Left ventricle myocardium inferior (tissue), 1 donor: ENCODE results near the gene CNOT8. TPM values are rescaled to one million over a fixed set of nuclear protein-coding genes. Genes with fewer than 3 reads are reported as not detected.
A peak's percentile ranks its signal among the peaks of the same experiment; 100 is the strongest.

Experiments
- DNase-seq: peaks from one replicate; pipeline ENCODE4 v3.0.0-alpha.2; 2020
- H3K27ac ChIP-seq: fragments of 200-600 bp; replicated peaks from 2 replicates; pipeline ENCODE4 v1.8.0; 2021
- H3K27me3 ChIP-seq: fragments of 200-600 bp; 2 replicates; pipeline ENCODE4 v1.8.0; 2021; ENCODE audit warnings: low read depth
- H3K36me3 ChIP-seq: fragments of 200-600 bp; 2 replicates; pipeline ENCODE4 v1.8.0; 2021
- H3K4me1 ChIP-seq: fragments of 200-600 bp; 2 replicates; pipeline ENCODE4 v1.8.0; 2021
- H3K4me3 ChIP-seq: fragments of 200-600 bp; 2 replicates; pipeline ENCODE4 v1.8.0; 2021; ENCODE audit warnings: mild to moderate bottlenecking, moderate library complexity
- H3K9me3 ChIP-seq: fragments of 200-600 bp; replicated peaks from 2 replicates; pipeline ENCODE4 v1.8.0; 2021
- intact Hi-C: fragments of 100-400 bp; cut with micrococcal nuclease; formaldehyde crosslinking; loops from one replicate; pipeline ENCODE4 v1.11.0; 2022
- total RNA-seq: library from RNA; stranded (reverse); fragmentation: NEBNext Ultra II Directional; extraction: Animal tissue kit (Norgen Biotek cat#: 25700); gene quantifications from one replicate; pipeline ENCODE4 v1.2.1, GENCODE V29; 2021
- TF ChIP-seq, protein P1 (sequence below): fragments of 200-600 bp; IDR thresholded peaks from 2 replicates; pipeline ENCODE4 v1.8.0; 2021; ENCODE audit warnings: antibody characterized with exemption, mild to moderate bottlenecking, borderline replicate concordance
- donor health status: DM: no; HTN: yes; CAD: no; lungs with severe emphysema.

CNOT8 gene
- total RNA-seq, 1 donor from 2014 or later, result 23.3 TPM

DNA sequence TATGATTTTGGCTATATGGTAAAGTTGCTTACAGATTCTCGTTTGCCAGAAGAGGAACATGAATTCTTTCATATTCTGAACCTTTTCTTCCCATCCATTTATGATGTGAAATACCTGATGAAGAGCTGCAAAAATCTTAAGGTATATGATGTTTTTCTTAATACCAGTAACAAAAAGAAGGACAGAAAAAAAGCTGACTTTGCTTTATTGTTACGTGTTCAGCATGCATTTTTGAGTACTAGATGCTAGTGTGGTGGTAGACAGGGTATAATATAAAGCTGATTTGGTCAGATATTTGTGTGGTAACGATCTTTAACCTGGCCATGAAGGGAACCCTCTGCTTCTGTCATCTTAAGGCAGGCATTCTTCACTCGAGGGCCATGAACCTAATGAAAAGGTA is 13.3 kb downstream of the CNOT8 start:
- H3K4me1 ChIP-seq, result peaks cover 18% of the 10 kb centered on the region
- no peak for DNase-seq
- H3K27me3 ChIP-seq, result no peaks in the 10 kb centered on the region
- no peak overlapping the region for H3K4me3 ChIP-seq
- TF ChIP-seq, protein P1, sequence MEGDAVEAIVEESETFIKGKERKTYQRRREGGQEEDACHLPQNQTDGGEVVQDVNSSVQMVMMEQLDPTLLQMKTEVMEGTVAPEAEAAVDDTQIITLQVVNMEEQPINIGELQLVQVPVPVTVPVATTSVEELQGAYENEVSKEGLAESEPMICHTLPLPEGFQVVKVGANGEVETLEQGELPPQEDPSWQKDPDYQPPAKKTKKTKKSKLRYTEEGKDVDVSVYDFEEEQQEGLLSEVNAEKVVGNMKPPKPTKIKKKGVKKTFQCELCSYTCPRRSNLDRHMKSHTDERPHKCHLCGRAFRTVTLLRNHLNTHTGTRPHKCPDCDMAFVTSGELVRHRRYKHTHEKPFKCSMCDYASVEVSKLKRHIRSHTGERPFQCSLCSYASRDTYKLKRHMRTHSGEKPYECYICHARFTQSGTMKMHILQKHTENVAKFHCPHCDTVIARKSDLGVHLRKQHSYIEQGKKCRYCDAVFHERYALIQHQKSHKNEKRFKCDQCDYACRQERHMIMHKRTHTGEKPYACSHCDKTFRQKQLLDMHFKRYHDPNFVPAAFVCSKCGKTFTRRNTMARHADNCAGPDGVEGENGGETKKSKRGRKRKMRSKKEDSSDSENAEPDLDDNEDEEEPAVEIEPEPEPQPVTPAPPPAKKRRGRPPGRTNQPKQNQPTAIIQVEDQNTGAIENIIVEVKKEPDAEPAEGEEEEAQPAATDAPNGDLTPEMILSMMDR, result no peak
- intact Hi-C loops, result no loop called here
- no peaks in the 10 kb centered on the region for H3K9me3 ChIP-seq
- no peak overlapping the region for H3K27ac ChIP-seq
- H3K36me3 ChIP-seq, result peaks cover 87% of the 10 kb centered on the region

DNA sequence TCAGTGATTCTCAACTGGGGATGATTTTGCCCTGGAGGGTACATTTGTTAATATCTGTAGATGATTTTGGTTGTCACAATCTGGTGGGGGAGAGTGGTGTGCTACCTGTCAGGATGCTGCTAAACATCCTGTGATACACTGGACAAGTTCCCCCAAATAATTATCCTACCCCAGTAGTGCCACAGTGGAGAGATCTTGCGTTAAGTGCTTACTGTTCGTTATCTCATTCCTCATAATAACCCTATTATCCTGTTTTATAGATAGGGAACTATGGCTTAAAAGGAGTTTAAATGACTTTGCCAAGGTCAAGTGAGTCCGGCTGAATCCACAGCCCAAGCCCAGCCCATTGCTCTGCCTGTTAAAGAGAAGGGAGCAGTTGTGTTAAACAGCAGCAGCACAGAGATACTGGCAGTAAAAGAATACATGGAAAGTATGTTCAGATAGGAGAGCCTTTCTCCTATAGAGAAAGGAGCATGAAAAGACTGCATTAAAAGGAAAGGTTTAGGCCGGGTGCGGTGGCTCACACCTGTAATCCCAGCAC is 15.4 kb downstream of the CNOT8 start:
- TF ChIP-seq, protein P1, result no peak
- H3K36me3 ChIP-seq, result peaks cover 78% of the 10 kb centered on the region
- H3K4me1 ChIP-seq, result peaks cover 18% of the 10 kb centered on the region
- H3K9me3 ChIP-seq, result peaks cover 14% of the 10 kb centered on the region
- no peak for DNase-seq
- H3K27ac ChIP-seq, result peak overlapping the region; percentile 42
- intact Hi-C loops, result no loop called here
- H3K4me3 ChIP-seq, result no peak overlapping the region
- no peaks in the 10 kb centered on the region for H3K27me3 ChIP-seq

GRCh38 chr5:154878642-154879335 is 20.4 kb downstream of the CNOT8 start:
- Histone ChIP-seq H3K9me3 (peaks cover 24% of the 10 kb centered on the region), H3K4me1 (peaks cover 8% of the 10 kb centered on the region), H3K4me3 (no peak overlapping the region), H3K27ac (no peak overlapping the region), H3K27me3 (no peaks in the 10 kb centered on the region), H3K36me3 (peaks cover 49% of the 10 kb centered on the region)
- DNase-seq, result no peak
- intact Hi-C loops, result no loop called here
- TF ChIP-seq, protein P1, result no peak

- H3K36me3 ChIP-seq, result peaks cover 45% of the 10 kb centered on the region
- TF ChIP-seq, protein P1, result no peak
- intact Hi-C loops, result no loop called here
Measured at GRCh38 chr5:154881986-154882385, 23.6 kb downstream of the CNOT8 start.

DNA sequence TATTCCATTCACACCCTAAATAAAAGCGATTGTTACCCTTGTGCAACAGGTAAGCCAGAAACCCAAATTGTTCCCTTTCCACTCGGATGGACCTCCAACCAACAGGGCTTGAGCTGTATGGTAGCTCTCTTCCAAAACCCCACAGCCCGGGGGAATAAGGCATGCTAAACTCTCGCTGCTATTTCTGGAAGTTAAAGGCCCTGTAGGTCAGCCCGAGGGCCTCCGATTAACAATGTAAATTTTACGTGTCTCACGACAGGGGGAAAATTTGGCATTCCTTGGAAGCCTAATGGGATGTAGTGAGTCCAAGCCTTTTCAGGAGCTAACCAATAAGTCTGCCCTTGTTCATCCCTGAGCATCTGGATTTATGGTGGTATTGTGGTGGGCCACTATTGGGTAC is 26.0 kb downstream of the CNOT8 start:
- peaks cover 40% of the 10 kb centered on the region for H3K9me3 ChIP-seq
- no peaks in the 10 kb centered on the region for H3K27me3 ChIP-seq
- H3K4me3 ChIP-seq, result no peak overlapping the region
- TF ChIP-seq, protein P1, result no peak
- no peak for DNase-seq
- no peak overlapping the region for H3K27ac ChIP-seq
- H3K4me1 ChIP-seq, result peaks cover 5% of the 10 kb centered on the region
- intact Hi-C loops, result no loop called here
- peaks cover 54% of the 10 kb centered on the region for H3K36me3 ChIP-seq

More at GRCh38 chr5:154881986-154882385, 23.6 kb downstream of the CNOT8 start:
- H3K4me3 ChIP-seq, result no peak overlapping the region
- peaks cover 52% of the 10 kb centered on the region for H3K9me3 ChIP-seq
- peak overlapping the region; percentile 80 for H3K27ac ChIP-seq
- DNase-seq, result no peak
- H3K27me3 ChIP-seq, result no peaks in the 10 kb centered on the region
- peaks cover 5% of the 10 kb centered on the region for H3K4me1 ChIP-seq
